ENCODE data around the gene MAL.

DNA sequence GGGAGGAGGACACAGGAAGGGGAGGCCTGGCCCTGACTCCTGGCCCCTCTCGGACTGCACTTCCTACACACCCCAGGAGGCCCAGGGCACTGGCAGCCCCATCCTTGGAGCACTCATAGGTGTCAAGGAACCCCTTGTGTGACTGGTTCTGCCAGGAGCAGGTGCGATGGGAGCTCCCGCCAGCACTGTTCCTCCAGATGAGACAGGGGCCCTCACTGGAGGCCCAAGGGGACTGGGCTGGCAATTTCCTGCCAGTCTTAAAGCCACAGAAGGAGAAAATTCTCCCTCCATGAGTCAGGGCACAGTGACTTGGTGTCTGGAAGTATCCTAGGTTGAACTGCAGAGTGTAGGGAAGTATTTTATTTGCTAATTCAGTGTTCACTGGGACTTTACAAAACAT is 42.8 kb upstream of the MAL start:
- TF ChIP-seq EZH2 (IDR thresholded peaks at IDR 0.05; ENCODE audit: insufficient read depth, poor library complexity, severe bottlenecking) (no peak), EZH2phosphoT487 (IDR thresholded peaks at IDR 0.05; ENCODE audit: insufficient read depth, low read depth) (no peak)
